Activated B cell treated with CpG ODN at 0.5 μM for 24 hours (primary cell): ENCODE results near the gene GBGT1. TPM values are rescaled to one million over a fixed set of nuclear protein-coding genes. Genes with fewer than 3 reads are reported as not detected.

Experiments used
- ATAC-seq: fragments of 200-7000 bp; cut with Tn5 transposase; one replicate; pipeline ENCODE4 v1.10.0; 2021; ENCODE audit warnings: low read depth, mild to moderate bottlenecking, moderate library complexity
- CTCF ChIA-PET: fragments of 350-600 bp; sonication (Branson Sonifier 250); formaldehyde crosslinking; loops from one replicate; lab custom pipeline; 2021; ENCODE audit warnings: antibody characterized with exemption; lab: Charles Lee
- POLR2A ChIA-PET: fragments of 350-600 bp; sonication (Branson Sonifier 250); formaldehyde crosslinking; loops from one replicate; lab custom pipeline; 2021; ENCODE audit warnings: antibody characterized with exemption; lab: Charles Lee
- DNase-seq: peaks from one replicate; pipeline ENCODE4 v3.0.0; 2022
- H3K27ac Mint-ChIP-seq: one replicate; pipeline ENCODE4 v1.8.0; 2020; ENCODE audit warnings: mixed read lengths
- H3K27me3 Mint-ChIP-seq: one replicate; pipeline ENCODE4 v1.8.0; 2021; ENCODE audit warnings: mixed read lengths
- H3K36me3 Mint-ChIP-seq: one replicate; pipeline ENCODE4 v1.8.0; 2021; ENCODE audit warnings: low read depth, mixed read lengths
- H3K4me1 Mint-ChIP-seq: one replicate; pipeline ENCODE4 v1.8.0; 2021; ENCODE audit warnings: mixed read lengths
- H3K4me3 Mint-ChIP-seq: one replicate; pipeline ENCODE4 v1.8.0; 2020; ENCODE audit warnings: mild to moderate bottlenecking, mixed read lengths
- H3K9me3 Mint-ChIP-seq: one replicate; pipeline ENCODE4 v1.8.0; 2020; ENCODE audit warnings: mixed read lengths
- intact Hi-C: fragments of 100-400 bp; cut with micrococcal nuclease; formaldehyde crosslinking; loops from one replicate; pipeline ENCODE4 v1.15.1; 2024
- total RNA-seq: library from RNA; stranded (reverse); gene quantifications from 2 replicates; pipeline ENCODE4 v1.2.3, GENCODE V29; 2022
- TF ChIP-seq, protein P1 (sequence below): fragments of 200-600 bp; IDR thresholded peaks from one replicate; pipeline ENCODE4 v1.8.0; 2022; ENCODE audit warnings: antibody characterized with exemption, mild to moderate bottlenecking

GBGT1 gene
- total RNA-seq, 1 donor from 2014 or later = 49.5 TPM

DNA sequence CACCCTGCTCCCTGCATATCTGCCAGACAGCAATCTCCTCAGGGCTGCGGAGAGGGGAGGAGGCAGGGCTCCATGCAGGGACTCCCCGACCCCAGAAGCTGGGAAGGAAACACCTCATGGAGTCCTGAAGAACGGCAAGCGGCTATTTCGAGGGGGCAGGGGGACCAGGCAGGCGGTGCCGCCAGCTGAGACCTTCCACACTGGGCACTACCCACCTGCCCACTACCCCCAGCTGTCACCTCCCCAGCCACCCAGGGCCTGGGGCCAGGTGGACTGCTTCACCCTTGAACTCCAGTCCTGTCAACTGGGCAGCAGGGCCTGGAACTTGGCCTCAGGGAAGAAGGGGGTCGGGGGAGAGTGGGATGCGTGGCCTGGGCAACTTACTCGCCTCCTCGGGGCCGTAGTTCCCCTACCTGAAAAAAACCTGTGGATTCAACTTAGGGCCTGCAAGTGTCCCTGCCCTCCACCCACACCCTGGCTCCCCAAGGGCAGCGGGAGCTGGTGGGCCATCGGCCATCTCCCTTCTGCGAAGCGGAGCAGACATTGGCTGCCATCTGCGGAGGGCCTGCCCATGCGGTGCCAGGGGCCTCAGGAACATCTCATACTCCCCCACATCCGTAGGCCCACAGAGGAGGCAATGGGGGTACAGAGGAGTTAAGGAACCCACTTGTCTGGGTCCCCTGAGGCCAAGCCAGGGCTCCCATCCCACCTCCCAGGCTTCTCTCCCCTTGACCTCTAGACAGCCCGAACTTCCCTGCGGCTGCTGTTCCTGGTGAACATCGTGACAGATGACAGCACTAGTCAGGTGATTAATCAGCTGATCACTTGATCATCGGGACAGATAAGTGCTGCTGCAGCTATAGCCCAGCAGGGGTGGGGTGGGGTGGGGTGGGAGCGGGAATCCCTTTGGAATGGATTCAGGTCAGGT lies 24.2 kb downstream of the GBGT1 start:
- Mint-ChIP-seq H3K4me3 (no peak overlapping the region), H3K27me3 (no peaks in the 10 kb centered on the region), H3K4me1 (peaks cover 42% of the 10 kb centered on the region), H3K9me3 (no peaks in the 10 kb centered on the region), H3K36me3 (peaks cover 4% of the 10 kb centered on the region), H3K27ac (no peak overlapping the region)
- DNase-seq (no peak), ATAC-seq (no peak)
- ChIA-PET CTCF (no interaction called here), POLR2A (interaction anchor here (0.6 kb wide), 1 partner anchor 9 kb away, joined by 4 read pairs; no protein-coding TSS in a partner anchor)
- intact Hi-C loops = no loop called here
- TF ChIP-seq, protein P1, sequence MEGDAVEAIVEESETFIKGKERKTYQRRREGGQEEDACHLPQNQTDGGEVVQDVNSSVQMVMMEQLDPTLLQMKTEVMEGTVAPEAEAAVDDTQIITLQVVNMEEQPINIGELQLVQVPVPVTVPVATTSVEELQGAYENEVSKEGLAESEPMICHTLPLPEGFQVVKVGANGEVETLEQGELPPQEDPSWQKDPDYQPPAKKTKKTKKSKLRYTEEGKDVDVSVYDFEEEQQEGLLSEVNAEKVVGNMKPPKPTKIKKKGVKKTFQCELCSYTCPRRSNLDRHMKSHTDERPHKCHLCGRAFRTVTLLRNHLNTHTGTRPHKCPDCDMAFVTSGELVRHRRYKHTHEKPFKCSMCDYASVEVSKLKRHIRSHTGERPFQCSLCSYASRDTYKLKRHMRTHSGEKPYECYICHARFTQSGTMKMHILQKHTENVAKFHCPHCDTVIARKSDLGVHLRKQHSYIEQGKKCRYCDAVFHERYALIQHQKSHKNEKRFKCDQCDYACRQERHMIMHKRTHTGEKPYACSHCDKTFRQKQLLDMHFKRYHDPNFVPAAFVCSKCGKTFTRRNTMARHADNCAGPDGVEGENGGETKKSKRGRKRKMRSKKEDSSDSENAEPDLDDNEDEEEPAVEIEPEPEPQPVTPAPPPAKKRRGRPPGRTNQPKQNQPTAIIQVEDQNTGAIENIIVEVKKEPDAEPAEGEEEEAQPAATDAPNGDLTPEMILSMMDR = no peak

GRCh38 chr9:133137451-133138231 lies 26.1 kb downstream of the GBGT1 start:
- CTCF ChIA-PET = no interaction called here
- intact Hi-C loops = no loop called here
- H3K36me3 Mint-ChIP-seq = peaks cover 4% of the 10 kb centered on the region
- POLR2A ChIA-PET = interaction anchor here (0.7 kb wide), 1 partner anchor 320 kb away, joined by 3 read pairs; no protein-coding TSS in a partner anchor
- no peaks in the 10 kb centered on the region for H3K9me3 Mint-ChIP-seq
- no peak overlapping the region for H3K4me3 Mint-ChIP-seq
- no peak overlapping the region for H3K27ac Mint-ChIP-seq
- no peaks in the 10 kb centered on the region for H3K27me3 Mint-ChIP-seq
- no peak for ATAC-seq
- DNase-seq = no peak
- TF ChIP-seq, protein P1 = no peak
- peaks cover 43% of the 10 kb centered on the region for H3K4me1 Mint-ChIP-seq

GRCh38 chr9:133135146-133135745 lies 28.5 kb downstream of the GBGT1 start:
- TF ChIP-seq, protein P1 = no peak
- H3K4me3 Mint-ChIP-seq = no peak overlapping the region
- peaks cover 52% of the 10 kb centered on the region for H3K4me1 Mint-ChIP-seq
- ATAC-seq (no peak), DNase-seq (no peak)
- ChIA-PET CTCF (interaction anchor here (1.3 to 5.0 kb wide), 2 partner anchors 9 kb away, joined by 4 to 51 read pairs; no protein-coding TSS in a partner anchor), POLR2A (interaction anchor here (0.8 to 2.0 kb wide), 2 partner anchors 9 to 10 kb away, joined by 6 to 7 read pairs; no protein-coding TSS in a partner anchor)
- H3K9me3 Mint-ChIP-seq = no peaks in the 10 kb centered on the region
- H3K27me3 Mint-ChIP-seq = no peaks in the 10 kb centered on the region
- H3K27ac Mint-ChIP-seq = peak overlapping the region; percentile 98
- intact Hi-C loops = no loop called here
- H3K36me3 Mint-ChIP-seq = peaks cover 4% of the 10 kb centered on the region

DNA sequence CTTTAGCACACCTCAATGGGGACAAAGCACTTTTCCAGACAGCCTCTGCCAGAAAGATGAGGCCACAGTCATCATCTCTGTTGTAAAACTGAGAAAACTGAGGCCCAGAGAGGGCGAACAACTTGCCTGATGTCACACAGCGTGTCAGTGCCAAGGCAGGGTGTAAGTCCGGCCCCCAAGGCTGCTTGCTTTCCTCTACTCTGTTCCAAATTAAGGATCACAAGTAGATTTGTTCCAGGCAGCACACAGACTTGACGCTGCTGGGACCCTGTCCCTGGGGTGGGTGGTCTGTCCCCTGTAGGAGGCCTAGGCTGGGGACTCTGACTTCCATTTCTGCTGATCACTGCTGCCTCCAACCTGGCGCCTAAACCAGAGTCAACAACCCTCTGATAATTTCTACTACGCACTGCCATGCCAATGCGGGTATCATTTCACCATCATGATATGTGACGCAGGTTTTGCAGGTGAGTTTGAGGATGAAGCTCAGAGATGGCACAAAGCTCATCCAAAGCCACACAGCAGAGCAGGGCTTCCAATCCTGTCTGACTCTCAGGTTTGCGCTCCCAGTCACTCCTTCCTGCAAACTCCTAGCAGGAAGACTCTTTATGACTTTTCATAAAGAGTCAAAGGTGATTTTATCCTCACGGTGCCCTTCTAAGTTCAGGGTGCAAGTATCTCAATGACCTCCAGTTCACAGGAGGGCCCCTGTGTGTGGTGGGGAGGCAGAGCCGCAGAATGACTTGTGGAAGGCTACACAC lies 29.1 kb downstream of the GBGT1 start:
- Mint-ChIP-seq H3K4me1 (peaks cover 54% of the 10 kb centered on the region), H3K27ac (peak overlapping the region; percentile 98), H3K4me3 (no peak overlapping the region), H3K9me3 (no peaks in the 10 kb centered on the region), H3K27me3 (no peaks in the 10 kb centered on the region), H3K36me3 (peaks cover 4% of the 10 kb centered on the region)
- ChIA-PET CTCF (interaction anchor here (0.9 to 5.0 kb wide), 3 partner anchors 9 to 20 kb away, joined by 3 to 51 read pairs (median 3); no protein-coding TSS in a partner anchor), POLR2A (interaction anchor here (1.0 to 2.0 kb wide), 6 partner anchors 10 to 213 kb away, joined by 4 to 12 read pairs (median 5); partner anchors contain the start of genes MED22, RALGDS and RPL7A)
- TF ChIP-seq, protein P1 = no peak
- intact Hi-C loops = no loop called here
- DNase-seq (no peak), ATAC-seq (no peak)
